CD4-positive, alpha-beta T cell treated with Interleukin-6 at 100 ng/mL for 8 hours (primary cell): ENCODE results near the gene PRICKLE4.
"Not testable (repeated sequence)": the region's sequence is repeated elsewhere in the genome, so short reads cannot be mapped to it uniquely, and the experiment has no call there.

ENCODE experiments used
- DNase-seq: peaks from one replicate; pipeline ENCODE4 v3.0.0-alpha.2; 2020; ENCODE audit warnings: mixed read lengths, low spot score

Gene PRICKLE4

DNA sequence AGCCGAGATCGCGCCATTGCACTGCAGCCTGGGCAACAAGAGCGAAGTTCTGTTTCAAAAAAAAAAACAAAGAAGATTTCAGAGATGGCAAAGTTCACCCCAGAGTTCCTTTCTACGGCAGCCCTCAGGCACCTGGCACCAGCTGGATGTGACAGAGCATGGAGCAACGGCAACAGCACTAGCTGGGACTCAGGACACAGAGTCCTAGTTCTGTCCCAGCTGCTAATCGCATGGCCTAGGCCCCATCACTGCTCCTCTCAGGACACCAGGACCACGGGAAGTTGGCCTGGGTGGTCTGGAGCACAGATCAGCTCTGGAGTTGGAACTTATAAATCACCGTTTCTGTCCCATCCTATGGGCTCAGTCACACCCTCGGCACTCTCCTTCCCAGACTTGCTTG lies 34.5 kb upstream of the PRICKLE4 start:
- no peak for DNase-seq

DNA sequence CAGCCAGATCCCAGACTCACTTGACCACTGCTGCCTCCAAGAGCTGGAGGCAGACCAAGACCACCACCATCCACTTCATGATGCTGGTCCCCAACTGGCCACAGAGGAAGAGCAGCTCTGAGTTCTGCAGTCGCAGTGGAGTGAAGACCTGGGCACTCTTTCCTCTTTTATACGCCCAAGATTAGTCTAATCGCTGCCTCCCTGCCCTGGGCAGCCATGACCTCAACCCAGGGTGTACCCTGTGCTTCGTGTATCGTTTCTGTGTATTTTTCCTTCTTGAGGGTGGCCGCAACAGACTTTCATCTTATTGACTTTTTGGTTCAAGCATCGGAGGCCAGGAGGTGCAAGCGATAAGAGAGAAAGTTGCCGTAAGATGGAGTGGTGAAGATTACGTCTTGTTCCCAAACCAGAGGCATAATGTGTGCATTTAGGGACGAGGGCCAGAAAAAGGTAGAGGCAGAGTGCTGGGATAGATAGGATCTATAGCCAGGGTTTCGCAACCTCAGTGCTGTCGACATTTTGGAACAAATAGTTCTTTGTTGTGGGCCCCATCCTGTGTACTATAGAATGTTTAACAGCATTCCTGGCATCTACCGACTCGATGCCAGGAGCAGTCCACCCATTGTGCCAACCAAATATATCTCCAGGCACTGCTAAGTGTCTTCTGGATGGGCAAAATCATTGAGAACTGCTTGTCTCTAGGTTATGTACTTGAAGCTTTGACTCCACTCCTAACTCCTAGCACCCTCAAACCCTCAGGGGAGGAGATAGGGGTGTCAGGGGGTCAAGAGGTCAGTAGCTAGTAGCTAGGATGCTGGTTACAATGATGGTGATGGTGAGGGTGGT lies 33.1 kb upstream of the PRICKLE4 start, which contains the start of gene PGC:
Gene PGC (minus strand): TSS at position 142 of the 846 bp plus-strand sequence. CDS start 63 bp downstream, at position 79.
- DNase-seq: no peak

DNA sequence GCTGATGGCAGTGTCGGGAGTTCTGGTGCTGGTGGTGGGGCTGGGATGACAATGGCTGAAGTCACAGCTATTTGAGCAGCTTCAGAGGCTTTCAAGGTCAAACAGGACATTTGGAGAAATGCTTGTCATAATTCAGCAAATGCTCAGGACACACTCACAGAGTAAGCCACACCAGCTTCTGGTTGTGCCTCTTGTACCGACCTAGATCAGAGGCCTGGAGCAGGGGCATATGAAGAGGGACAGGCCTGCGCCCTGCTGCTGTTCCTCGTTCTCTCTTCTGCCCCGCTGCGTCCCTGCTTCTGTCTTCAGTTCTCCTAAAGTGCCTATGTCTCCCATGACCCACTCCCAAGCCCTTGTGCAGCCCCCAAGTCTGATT lies 32.5 kb upstream of the PRICKLE4 start:
- no peak for DNase-seq

DNA sequence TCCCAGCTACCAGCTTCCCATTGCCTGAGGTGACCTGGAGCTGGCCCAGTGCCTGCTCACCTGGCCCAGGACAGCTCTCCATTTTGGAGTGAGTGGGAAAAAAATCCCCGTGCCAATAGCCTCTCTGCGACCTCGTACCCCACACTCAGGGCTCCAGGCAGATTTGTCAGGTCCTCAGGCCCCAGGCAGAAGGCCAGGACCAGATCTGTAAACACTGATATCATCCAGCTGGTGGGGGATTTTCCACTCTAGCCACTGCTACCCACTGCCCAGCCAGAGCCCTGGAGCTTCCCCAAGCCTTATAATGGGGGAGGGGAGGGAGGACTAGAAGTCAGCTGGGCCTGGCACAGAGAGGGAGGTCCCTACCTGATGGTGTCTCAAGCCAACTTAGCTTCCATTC lies 32.0 kb upstream of the PRICKLE4 start:
- DNase-seq: no peak

DNA sequence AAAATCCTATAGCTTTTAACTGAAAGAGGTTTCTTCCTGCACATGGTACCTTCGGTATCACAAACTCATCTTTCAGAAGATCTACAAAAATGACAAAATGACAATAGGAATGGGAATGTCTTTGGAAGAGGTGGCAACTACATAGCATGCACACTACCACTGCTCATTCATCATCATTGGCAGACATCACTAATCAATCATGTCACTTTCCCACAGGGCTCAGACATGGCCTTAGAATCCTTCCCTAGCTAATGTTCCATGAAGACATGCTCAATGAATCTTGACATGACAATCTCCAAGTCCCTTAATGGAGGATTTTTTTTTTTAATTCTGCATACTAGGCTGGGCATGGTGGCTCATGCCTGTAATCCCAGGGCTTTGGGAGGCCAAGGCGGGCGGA lies 30.2 kb upstream of the PRICKLE4 start:
- DNase-seq: no peak

DNA sequence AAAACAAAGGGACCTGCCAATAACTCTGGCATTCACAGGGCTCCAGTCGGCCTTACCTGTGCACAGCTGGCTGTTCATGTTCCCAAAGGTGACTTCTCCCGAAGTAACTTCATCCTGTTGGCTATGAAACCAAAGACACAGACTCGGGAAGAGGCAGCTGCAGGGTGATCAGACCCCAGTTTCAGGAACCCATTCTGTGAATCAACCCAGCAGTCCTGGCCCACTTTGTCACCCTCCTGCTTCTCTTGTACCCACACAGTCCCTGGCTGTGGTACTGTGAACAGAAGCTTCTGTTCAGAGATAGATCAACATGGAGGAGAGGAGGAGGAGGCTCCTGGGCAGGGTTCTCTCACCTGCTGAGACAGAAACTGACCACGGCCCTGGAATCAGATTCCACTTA lies 24.7 kb upstream of the PRICKLE4 start:
- DNase-seq: no peak

DNA sequence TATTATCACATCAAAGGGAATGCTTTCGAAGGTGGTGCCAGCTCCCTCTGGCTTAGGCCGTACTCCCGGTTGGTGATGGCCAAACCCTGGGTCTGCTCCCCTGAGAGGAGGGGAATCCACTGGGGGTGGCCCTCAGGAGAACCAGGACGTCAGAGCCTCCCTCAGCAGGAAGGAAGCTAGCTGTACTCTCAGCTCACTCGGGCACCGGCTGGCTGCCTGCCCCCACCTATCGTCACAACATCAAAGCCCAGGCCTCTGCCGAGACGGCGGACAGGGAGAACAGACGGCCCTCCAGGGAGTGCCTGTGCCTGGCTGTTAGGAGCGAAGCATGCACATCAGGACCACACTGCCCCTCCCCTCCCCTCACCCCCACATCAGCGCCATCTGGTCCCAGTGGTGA lies 24.2 kb upstream of the PRICKLE4 start:
- no peak for DNase-seq

DNA sequence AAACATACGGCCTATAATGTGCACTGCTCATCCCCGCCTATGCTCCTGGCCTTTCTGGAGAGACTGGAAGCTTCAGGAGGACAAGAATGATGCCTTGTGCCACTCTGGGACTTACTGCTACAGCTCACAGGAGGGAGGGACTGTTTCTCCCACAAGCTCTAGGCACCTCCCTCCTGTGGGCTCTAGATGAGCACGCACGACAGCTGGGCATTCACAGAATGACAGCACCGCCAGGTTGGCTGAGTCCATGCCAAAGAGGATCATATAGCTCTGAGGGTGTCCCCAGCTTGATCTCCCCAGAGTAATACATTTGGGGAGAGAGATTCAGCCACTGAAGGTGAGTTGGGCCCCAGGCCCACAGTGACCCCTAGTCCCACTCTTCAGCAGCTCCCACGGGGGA lies 23.3 kb upstream of the PRICKLE4 start:
- DNase-seq: no peak

DNA sequence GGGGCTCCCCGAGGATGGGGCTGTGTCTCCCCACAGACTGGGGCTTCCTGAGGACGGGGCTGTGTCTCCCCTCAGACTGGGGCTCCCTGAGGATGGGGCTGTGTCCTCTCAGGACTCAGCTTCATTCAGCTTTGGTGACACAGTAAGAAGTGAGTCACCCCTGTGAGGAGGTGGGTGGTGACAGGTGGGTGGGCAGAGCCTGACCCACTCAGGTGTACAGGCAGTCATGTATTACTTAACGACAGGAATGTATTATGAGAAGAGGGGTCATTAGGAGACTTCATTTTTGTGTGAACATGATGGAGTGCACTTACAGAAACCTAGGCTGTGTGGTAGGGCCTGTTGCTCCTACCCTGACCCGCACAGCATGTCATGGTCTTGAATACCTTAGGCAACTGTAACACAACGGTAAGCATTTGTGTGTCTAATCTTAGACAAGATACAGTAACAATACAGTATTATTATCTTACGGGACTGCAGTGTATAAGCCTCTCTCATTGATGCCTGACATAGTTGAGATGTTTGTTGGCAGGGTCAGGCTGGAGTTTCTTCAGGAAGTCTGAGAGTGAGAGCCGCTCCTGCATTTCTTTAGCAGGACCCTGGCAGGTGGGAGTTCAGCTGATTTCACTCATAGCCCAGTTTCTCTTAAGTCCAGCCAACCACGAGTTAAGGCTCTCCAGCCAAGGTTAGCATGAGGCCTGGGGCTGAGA lies 22.5 kb upstream of the PRICKLE4 start:
- no peak for DNase-seq

DNA sequence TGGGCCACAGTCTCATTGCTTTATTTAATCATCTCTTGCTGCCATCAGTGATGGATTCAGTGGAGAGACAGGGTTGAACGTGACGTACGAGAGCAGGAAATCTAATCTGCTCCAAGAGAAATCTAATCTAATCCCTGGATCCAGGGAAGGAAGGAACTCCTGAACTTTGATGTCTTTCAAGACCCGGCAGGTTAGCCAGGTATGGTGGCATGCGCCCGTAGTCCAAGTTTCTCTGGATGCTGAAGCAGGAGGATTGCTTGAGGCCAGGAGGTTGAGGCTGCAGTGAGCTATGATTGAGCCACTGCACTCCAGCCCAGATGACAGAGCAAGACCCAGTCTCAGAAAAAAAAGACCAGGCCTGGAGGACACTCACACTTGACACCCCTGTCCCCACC lies 21.9 kb upstream of the PRICKLE4 start:
- no peak for DNase-seq

DNA sequence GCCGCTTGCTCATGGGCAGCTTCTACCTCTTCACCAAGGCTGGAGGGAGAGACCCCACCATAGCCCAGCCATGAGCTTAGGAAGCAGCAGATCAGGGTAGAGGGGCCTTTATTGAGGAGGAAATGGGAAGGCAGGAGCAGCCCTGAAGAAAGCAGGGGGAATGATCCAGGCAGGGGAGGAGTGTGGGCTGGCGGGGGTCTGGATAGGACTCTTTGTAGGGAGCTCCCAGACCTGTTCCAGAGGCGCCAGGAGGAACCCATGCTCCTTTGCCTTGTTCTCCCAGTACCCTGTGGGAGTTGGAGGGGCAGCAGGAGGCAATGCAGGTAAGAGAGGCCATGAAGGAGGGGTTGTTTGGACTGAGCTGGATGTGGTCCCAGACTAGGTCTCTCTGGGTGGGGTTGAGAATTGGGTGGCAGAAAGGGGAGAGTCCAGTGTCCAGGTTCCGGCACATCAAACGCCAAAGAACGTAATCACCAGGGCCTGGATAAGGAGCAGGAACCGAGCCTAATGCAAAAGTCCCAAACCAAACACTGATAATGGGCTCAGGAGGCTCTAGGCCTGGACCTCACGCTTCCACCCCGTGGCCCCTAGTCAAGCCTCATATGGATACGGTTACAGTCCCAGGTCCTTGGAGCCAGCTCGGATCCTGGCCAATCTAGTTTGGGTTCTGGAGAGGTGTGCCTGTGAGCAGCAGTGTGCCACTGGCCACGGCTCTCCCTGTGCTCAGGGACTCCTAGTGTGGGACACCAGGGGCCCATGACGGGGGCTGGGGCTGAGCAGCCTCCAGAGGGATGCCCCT lies 21.3 kb upstream of the PRICKLE4 start:
- no peak for DNase-seq

DNA sequence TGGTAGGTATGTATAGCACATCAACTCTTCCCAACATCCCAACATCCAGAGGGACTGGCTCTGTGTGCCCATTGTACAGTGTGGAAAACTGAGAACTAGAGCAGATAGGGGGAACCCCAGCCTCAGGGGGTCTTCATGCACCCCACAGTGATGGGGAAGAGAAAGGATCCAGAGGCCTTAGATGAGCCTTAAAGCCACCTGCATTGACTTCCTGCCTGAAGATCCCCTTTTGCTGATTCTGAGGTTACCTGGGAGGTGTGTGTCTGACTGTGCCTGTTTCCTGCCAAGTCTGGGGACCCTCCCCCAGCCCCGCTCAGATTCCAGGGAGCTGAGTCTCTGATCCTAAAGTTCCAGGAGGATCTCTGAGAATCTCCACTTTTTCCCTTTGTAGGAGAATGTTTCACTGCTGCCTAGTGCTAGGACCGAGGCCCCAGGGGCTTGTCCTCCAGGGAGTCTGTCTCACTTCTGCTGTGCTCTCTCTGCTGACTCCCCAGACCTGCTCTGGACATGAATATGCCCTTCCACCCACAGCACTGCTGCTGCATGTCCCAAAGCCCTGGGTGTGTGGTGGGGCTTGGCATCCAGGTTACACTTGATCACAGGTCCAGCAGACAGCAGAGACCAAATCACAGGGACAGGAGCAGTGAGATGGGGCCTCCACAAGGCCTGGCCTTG lies 20.5 kb upstream of the PRICKLE4 start:
- no peak for DNase-seq

DNA sequence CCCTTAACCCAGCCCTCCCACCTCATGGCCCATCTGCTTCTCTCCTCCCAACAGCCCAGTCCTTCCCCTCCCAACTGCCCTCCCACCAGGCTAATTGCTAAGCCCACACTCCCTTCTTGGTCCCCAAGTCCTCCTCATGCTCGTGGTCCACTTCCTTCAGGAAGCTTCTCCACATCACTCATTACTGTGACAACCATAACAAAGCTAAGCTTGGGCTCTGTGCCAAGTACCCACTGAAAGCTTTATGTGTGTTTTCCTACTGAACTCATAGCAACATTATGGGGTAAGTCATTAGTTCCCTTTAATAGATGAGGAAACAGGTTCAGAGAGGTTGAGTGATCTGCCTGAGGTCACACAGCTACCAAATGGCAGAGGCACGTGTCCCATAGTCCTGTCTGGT lies 17.1 kb upstream of the PRICKLE4 start:
- DNase-seq: no peak

DNA sequence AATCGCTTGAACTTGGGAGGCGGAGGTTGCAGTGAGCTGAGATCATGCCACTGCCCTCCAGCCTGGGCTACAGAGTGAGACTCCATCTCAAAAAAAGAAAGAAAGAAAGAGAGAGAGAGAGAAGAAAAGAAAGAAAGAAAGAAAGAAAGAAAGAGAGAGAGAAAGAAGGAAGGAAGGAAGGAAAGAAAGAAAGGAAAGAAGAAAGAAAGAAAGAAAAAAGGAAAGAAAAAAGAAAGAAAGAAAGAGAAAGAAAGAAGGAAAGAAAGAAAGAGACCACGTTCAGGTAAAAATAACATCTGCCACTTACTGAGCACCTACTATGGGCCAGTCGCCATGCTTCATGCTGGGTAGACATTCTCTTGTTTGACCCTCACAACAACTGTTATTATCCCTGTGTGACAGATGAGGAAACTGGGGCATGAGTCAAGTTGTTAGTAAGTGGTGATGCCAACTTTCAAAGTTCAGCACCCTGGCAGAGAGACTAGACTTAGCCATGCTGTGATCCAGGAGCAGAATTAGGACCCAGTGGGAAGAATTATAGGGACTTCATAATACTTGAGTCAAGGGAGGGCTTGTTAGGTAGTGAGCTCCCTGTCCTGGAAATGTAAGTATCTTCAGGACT lies 14.4 kb upstream of the PRICKLE4 start:
- DNase-seq: not testable (repeated sequence)

DNA sequence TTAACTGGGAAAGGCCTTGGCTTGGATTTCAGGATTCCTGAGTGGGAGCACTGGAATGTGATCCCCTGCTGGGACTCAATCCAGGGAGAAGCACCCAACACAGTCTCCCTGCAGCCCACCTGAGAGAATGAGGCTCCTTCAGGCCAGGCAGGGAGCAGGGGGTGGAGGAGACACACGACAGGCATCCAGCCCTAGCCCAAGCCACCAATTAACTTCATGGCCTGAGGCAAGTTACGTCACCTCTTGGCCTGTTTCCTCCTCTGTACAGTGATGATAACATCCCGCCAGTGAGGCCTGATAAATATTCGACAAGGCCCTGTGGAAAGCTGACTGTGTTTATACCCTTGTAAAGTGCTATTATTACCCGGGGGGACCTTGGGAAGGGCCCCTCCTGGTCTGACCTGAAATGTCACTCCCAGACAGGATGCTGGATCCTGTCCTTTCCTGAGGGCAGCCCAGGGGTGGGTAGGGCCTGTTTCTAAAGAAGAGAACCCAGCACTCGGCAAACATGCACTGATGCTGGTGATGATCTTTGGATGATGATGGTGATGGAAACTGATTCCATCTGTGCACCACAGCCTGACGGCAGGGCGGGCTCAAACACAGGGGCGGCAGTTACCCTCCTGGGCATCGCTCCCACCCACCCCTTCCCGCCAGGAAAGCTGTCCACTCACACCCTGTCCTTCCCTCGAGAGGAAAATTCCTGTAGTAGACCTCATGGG lies 13.3 kb upstream of the PRICKLE4 start:
- no peak for DNase-seq

DNA sequence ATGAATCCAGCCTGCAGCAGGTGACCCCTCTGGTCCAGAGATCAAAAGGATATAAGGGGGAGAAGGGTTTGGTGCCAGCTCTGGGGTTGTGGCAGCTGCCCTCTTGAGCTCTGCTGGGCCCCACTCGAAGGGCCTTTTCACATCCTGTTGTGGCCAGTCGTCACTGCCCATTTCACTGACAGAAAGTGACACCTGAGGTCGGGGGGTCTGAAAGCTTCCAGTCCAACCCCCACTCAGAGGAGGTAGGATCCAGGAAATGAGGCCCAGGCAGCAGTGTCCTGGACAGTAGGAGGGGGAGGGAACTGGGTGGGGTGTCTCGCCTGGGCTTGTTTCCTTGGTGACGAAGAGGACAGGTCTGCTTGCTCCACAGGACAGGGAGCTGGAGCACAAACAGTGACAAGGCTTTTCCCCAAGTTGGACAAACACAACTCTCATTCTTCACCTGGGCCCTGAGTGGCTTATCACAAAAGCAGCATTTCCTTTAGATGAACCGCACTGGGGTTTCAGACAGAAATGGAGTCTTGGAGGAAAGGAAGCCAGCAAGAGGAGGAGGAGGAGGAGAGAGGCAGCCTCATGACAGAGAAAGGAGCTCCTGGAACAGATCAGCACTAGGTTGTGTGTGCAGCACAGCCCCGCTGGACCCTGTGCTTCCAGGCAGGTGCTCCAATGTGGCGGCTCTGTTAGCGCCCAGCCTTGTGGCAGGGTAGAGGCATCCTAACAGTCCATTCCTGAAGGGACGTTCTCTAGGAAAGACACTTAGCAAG lies 11.9 kb upstream of the PRICKLE4 start:
- DNase-seq: no peak

DNA sequence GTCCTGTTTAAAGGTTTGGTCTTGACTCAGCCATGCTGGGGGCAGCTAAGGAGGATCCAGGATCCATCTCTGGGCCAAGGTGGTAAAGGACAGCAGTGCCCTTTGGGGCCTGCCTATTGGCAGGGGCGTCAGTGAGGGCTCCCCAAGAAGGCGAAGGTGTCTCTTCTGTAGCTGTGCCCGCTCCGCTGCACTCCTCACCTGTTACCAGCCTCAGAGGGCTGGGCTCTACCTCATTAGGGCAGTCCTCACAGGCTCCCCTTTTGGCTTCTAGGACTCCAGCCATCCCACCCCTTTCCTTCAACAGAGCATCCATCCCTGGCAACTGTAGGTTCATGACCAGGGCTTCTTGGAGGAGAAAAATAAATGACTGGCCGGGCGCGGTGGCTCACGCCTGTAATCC lies 11.2 kb upstream of the PRICKLE4 start:
- no peak for DNase-seq

DNA sequence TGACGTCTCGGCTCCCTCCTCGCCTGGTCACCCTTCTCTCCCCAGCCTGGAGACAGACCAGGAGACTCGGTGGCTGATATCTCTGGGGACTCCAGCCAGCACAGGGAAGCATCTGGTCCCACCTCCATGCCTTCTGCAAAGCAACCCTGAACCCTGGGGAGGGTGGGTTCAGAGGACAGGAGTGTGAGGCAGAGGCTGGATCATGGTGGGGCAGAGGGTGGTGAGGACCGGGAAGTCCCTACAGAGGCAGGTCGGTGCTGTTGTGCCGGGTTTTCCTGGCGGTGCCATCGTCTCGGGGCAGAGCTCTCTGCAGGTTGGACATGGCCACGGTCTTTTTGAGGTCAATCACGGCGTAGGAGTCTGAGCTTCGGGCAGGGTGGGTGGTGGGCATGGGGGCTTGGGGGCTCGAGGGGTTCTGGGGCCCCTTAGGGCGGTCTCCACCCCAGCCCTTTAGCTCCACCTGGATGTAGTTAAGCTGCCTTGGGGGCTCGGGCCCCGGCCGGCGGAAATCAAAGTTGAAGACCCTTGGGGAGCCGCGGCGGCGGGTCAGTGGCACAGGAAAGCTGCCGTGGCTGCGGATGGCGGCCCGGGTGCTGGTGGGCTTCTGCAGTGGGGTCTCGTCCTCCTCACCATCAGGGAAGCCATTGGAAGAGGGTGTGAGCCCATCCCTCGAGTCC lies 10.1 kb upstream of the PRICKLE4 start:
- no peak for DNase-seq
